ENCODE measurements around the gene ACAD10.

GRCh38 chr12:111747333-111747732 is 61.5 kb downstream of the ACAD10 start:
- TF ChIP-seq CTCF (conservative IDR thresholded peaks at IDR 0.05; ENCODE audit: low read length) = no peak
- TF ChIP-seq EZH2phosphoT487 (IDR thresholded peaks at IDR 0.05; ENCODE audit: borderline replicate concordance, low read depth, low read length) = no peak
